Ishikawa (cell line): ENCODE data around the gene DEFB128.

Experiments used
- CEBPB ChIP-seq: IDR thresholded peaks from 2 replicates; pipeline ENCODE4 v1.6.1; 2012
- RAD21 ChIP-seq: IDR thresholded peaks from 2 replicates; pipeline ENCODE4 v1.6.1; 2012; ENCODE audit warnings: low read depth

GRCh38 chr20:226958-227357 is 37.4 kb upstream of the DEFB128 start, which contains the start of gene DEFB129:
- TF ChIP-seq RAD21 (no peak), CEBPB (no peak)
